Measurements from ENCODE around the gene SMAD5. TPM values are rescaled to one million over a fixed set of nuclear protein-coding genes. Genes with fewer than 3 reads are reported as not detected.

The SMAD5 gene
- total and polyA plus RNA-seq, 2 of the 8 experiments (the other 6 are each of a cell fraction or from before 2014, with no cell fraction given): 30.2 to 60.5 TPM

- Histone ChIP-seq H3K4me3 (ENCODE audit: extremely low read depth in 1 of 4, insufficient read depth in 2 of 4, low read depth in 3 of 4, low read length in 4 of 4) (no peak overlapping the region), H3K27ac (ENCODE audit: low read depth, low read length) (no peak overlapping the region), H3K56ac (replicated peaks; ENCODE audit: insufficient read length, low read depth, low read length) (no peak overlapping the region), H2BK20ac (ENCODE audit: low read length) (no peak overlapping the region), H3K9me3 (ENCODE audit: insufficient read depth in 2 of 2, low read depth in 1 of 2, low read length in 1 of 2) (peaks cover 0 to 3% of the 10 kb centered on the region in 2 experiments; a peak in 1 of 4 replicates), H3K14ac (ENCODE audit: insufficient read length) (no peak overlapping the region), H3K79me2 (ENCODE audit: control insufficient read depth in 1 of 2, insufficient read depth in 2 of 2, low read length in 2 of 2) (peaks cover 0 to 65% of the 10 kb centered on the region in 2 experiments; a peak in 2 of 4 replicates), H2AFZ (ENCODE audit: low read length) (no peak overlapping the region), H2BK12ac (ENCODE audit: low read depth, low read length) (no peak overlapping the region), H3K79me1 (ENCODE audit: low read depth, low read length) (peaks cover 2% of the 10 kb centered on the region), H3K4ac (replicated peaks; ENCODE audit: insufficient read length, low read depth, low read length) (no peak overlapping the region), H3K9ac (replicated peaks in 1 of 4; ENCODE audit: extremely low read depth in 1 of 4, low read depth in 3 of 4, low read length in 3 of 4) (no peak overlapping the region), H4K8ac (ENCODE audit: extremely low read depth, insufficient read depth, low read length) (no peak overlapping the region), H3K4me2 (ENCODE audit: insufficient read depth in 1 of 2, low read depth in 2 of 2, low read length in 2 of 2) (no peak overlapping the region), H2BK15ac (ENCODE audit: low read length) (no peak overlapping the region), H2BK120ac (replicated peaks; ENCODE audit: low read depth, low read length) (no peak overlapping the region), H3K18ac (ENCODE audit: extremely low read depth, low read length) (no peak overlapping the region), H3K23me2 (ENCODE audit: low read depth, low read length) (no peaks in the 10 kb centered on the region; the same call in 1 of the 2 replicates), H3K27me3 (replicated peaks in 1 of 4; ENCODE audit: control insufficient read depth in 3 of 4, extremely low read depth in 1 of 4, insufficient read depth in 3 of 4, low read length in 3 of 4) (no peaks in the 10 kb centered on the region), H3K36me3 (ENCODE audit: control insufficient read depth in 2 of 4, insufficient read depth in 4 of 4, low read length in 3 of 4) (peaks cover 4 to 34% (median 20%) of the 10 kb centered on the region in 4 experiments; a peak in 7 of 8 replicates), H2BK5ac (ENCODE audit: low read depth, low read length) (no peak overlapping the region), H3K23ac (ENCODE audit: insufficient read length) (no peak overlapping the region), H4K20me1 (replicated peaks in 1 of 2; ENCODE audit: control insufficient read depth in 1 of 2, insufficient read depth in 2 of 2, low read length in 2 of 2) (peaks cover 9 to 13% of the 10 kb centered on the region in 2 experiments), H4K91ac (replicated peaks; ENCODE audit: insufficient read length, low read length) (no peak overlapping the region), H4K5ac (ENCODE audit: insufficient read length, low read depth, low read length) (no peak overlapping the region), H2AK5ac (ENCODE audit: low read depth, low read length) (no peak overlapping the region), H3K4me1 (replicated peaks in 1 of 4; ENCODE audit: control insufficient read depth in 3 of 4, insufficient read depth in 4 of 4, low read length in 3 of 4) (no peaks in the 10 kb centered on the region)
- CTCF ChIA-PET (ENCODE audit: partially characterized antibody): no interaction called here
- WGBS, 2 experiments (ENCODE audit: extremely low coverage in 1 of 2, insufficient coverage in 1 of 2, insufficient read length in 1 of 2, insufficient replicate concordance in 2 of 2, low coverage in 1 of 2, low lambda C conversion rate in 2 of 2, missing lambda C conversion rate in 1 of 2): 82% methylated on average over 2 of the region's 2 CpGs; no CpG with 5 or more reads in 1 of the 2 experiments
- TF ChIP-seq TAF1 (IDR thresholded peaks at IDR 0.05; ENCODE audit: low read depth, low read length): no peak
- DNase-seq (ENCODE audit: low read depth in 1 of 2, low spot score in 2 of 2) (no peak), FAIRE-seq (no peak)
- POLR2A ChIA-PET (ENCODE audit: partially characterized antibody): no interaction called here
These were observed 22.4 kb downstream of the SMAD5 start for GRCh38 chr5:136155078-136155477.

Data from H1 (cell line).